ENCODE data around the gene NES. TPM values are rescaled to one million over a fixed set of nuclear protein-coding genes. Genes with fewer than 3 reads are reported as not detected.

Gene NES
- total RNA-seq, 1 experiment from 2014 or later: 168 TPM

- Histone ChIP-seq H3K79me1 (ENCODE audit: insufficient read depth, low read depth, low read length, poor library complexity, severe bottlenecking) (no peaks in the 10 kb centered on the region), H3K9ac (ENCODE audit: extremely low read depth, insufficient read length, low read length) (no peak overlapping the region), H3K14ac (ENCODE audit: insufficient read depth, low read length) (no peak overlapping the region), H3K23me2 (ENCODE audit: insufficient read length, low read depth, low read length, poor library complexity, severe bottlenecking) (no peaks in the 10 kb centered on the region), H2AK5ac (ENCODE audit: insufficient read length, low read length) (no peak overlapping the region), H4K20me1 (ENCODE audit: control insufficient read depth, insufficient read depth, insufficient read length) (no peaks in the 10 kb centered on the region), H3K18ac (ENCODE audit: insufficient read length, low read depth, low read length) (no peak overlapping the region), H2BK15ac (ENCODE audit: low read depth, low read length) (no peak overlapping the region), H3K27me3 (ENCODE audit: insufficient read depth, low read length) (no peaks in the 10 kb centered on the region; the same call in 1 of the 2 replicates), H3K79me2 (ENCODE audit: insufficient read depth, low read length) (no peaks in the 10 kb centered on the region), H3K4me2 (ENCODE audit: insufficient read depth, insufficient read length, low read length) (no peak overlapping the region), H3K4me1 (ENCODE audit: insufficient read depth, low read length) (no peaks in the 10 kb centered on the region), H4K5ac (ENCODE audit: insufficient read length, low read depth, low read length) (no peak overlapping the region), H3T11ph (ENCODE audit: low read length) (no peak overlapping the region), H4K8ac (replicated peaks; ENCODE audit: insufficient read length, low read depth, low read length) (no peak overlapping the region), H3K23ac (ENCODE audit: insufficient read length, low read depth, low read length) (no peak overlapping the region), H2BK120ac (ENCODE audit: low read depth, low read length, poor library complexity, severe bottlenecking) (no peak overlapping the region), H2AFZ (ENCODE audit: low read length) (no peak overlapping the region), H2BK5ac (ENCODE audit: insufficient read length, low read length) (no peak overlapping the region), H3K27ac (ENCODE audit: insufficient read length, low read depth, low read length) (no peak overlapping the region), H3K56ac (ENCODE audit: insufficient read length, low read depth, low read length) (no peak overlapping the region), H3K4ac (ENCODE audit: low read depth, low read length) (no peak overlapping the region), H3K9me3 (ENCODE audit: control insufficient read depth, low read depth, low read length) (no peaks in the 10 kb centered on the region), H2BK20ac (ENCODE audit: low read depth, low read length, poor library complexity, severe bottlenecking) (no peak overlapping the region), H4K91ac (ENCODE audit: insufficient read length, low read depth, low read length) (no peak overlapping the region), H2BK12ac (ENCODE audit: insufficient read length, low read depth, low read length) (no peak overlapping the region)
- no peak overlapping the region for H3K27ac Mint-ChIP-seq
- no peak for DNase-seq
- peaks cover 93% of the 10 kb centered on the region for H3K27me3 Mint-ChIP-seq (ENCODE audit: low read depth)
- H3K36me3 Mint-ChIP-seq (ENCODE audit: insufficient read depth in 1 of 3, low read depth in 3 of 3): no peaks in the 10 kb centered on the region
- H3K4me3 Mint-ChIP-seq: no peak overlapping the region; a peak in 1 of 5 replicates
- H3K4me1 Mint-ChIP-seq: peaks cover 4 to 8% of the 10 kb centered on the region in 2 experiments; a peak in 3 of 4 replicates
- TF ChIP-seq, protein P1, sequence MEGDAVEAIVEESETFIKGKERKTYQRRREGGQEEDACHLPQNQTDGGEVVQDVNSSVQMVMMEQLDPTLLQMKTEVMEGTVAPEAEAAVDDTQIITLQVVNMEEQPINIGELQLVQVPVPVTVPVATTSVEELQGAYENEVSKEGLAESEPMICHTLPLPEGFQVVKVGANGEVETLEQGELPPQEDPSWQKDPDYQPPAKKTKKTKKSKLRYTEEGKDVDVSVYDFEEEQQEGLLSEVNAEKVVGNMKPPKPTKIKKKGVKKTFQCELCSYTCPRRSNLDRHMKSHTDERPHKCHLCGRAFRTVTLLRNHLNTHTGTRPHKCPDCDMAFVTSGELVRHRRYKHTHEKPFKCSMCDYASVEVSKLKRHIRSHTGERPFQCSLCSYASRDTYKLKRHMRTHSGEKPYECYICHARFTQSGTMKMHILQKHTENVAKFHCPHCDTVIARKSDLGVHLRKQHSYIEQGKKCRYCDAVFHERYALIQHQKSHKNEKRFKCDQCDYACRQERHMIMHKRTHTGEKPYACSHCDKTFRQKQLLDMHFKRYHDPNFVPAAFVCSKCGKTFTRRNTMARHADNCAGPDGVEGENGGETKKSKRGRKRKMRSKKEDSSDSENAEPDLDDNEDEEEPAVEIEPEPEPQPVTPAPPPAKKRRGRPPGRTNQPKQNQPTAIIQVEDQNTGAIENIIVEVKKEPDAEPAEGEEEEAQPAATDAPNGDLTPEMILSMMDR (conservative IDR thresholded peaks at IDR 0.05): no peak; the same call in 2 of the 3 replicates
- no CpG with 5 or more reads among the region's 2 CpGs for WGBS (ENCODE audit: extremely low coverage, insufficient read length, low lambda C conversion rate)
- no peaks in the 10 kb centered on the region; a peak in 1 of 5 replicates for H3K9me3 Mint-ChIP-seq
Measured at GRCh38 chr1:156648951-156649350, 28.3 kb downstream of the NES start.

Measured in H9 (cell line).